NOMO-1 treated with dmso at 0.1 percent for 144 hours (cell line): Measurements from ENCODE around the gene SLC17A8.
A peak's percentile ranks its signal among the peaks of the same experiment; 100 is the strongest.
"Not testable (repeated sequence)": the region's sequence is repeated elsewhere in the genome, so short reads cannot be mapped to it uniquely, and the experiment has no call there.

Source experiments
- DNase-seq: peaks from one replicate; lab custom pipeline; 2025; ENCODE audit not compliant: unreplicated experiment; lab: John Stamatoyannopoulos, UW

The SLC17A8 gene

DNA sequence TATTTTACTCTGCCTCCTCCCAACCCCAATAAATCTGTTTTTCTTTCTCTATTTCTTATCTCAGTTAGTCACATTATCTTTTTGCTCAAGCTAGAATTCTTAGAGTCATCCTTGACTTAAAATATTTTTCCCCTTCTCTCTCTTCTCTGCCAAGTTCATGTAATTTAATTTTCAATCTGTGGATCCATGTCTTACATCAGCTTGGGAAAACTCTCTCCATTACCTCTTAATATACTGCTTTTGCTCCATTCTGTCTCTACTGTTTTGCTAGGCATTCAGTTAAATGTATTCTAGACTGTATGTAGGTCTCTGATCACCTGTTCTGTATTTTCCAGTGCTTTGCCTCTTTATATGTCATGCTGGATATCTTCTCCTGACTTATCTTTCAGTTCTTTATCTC is 65.8 kb downstream of the SLC17A8 start:
- no peak for DNase-seq

DNA sequence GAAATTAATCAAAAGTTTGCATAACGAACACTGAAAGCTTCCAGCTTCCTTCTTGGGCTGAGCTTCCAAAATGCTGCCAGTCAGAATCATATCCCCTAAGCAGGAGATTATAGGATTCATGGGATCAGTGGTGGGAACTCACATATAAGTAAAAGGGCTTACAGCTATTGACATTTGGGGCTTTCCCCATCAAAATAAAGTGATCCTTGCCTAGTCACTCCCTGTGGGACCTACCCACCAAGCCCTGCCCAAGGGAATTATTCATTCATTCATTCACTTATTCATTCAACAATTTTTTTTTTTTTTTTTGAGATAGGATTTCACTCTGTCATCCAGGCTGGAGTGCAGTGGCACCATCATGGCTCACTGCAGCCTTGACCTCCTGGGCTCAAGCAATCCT is 69.3 kb downstream of the SLC17A8 start:
- no peak for DNase-seq

DNA sequence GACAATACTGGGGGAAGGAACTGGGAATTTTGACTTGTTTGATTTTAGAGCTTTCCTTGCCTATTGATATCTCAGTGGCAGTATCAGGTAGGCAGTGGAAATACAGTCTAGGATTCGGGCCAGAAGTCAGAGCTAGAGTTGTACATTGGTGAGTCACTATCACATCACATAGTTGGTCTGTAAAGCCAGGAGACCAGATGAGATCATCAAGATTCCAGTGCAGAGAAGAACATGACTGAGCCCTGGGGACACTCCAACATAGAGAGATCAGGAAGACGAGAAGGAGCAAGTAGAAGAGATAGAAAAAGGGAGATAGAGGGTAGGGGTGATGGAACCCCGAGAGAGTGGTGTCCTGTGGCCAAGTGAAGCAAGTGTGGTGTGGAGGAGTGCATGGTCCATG is 70.2 kb downstream of the SLC17A8 start:
- no peak for DNase-seq

DNA sequence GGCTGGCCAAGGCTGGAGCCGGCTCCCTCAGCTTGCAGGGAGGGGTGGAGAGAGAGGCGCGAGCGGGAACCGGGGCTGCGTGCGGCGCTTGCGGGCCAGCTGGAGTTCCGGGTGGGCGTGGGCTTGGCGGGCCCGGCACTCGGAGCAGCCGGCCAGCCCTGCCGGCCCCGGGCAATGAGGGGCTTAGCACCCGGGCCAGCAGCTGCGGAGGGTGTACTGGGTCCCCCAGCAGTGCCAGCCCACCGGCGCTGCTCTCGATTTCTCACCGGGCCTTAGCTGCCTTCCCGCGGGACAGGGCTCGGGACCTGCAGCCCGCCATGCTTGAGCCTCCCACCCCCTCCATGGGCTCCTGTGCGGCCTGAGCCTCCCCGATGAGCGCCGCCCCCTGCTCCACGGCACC is 73.4 kb downstream of the SLC17A8 start:
- DNase-seq, result not testable (repeated sequence)

DNA sequence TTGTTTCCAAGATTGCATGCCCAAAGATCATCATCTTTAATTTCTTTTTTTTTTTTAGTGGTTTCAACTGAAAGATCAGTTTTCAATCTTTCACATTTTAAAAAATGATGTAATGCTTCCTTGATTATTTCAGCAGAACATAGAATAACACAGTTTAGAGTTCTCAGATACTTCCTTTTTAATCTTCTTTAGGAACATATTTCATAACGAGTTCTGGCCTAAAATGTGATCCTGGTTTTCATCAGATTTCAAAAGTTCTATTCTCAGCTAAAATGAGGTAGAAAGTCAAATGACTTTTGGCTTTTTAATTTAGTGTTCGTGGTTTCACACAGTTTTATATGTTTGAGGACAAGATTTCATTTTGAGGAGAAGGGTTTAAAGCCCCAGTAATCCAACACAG is 76.8 kb downstream of the SLC17A8 start:
- DNase-seq, result no peak

DNA sequence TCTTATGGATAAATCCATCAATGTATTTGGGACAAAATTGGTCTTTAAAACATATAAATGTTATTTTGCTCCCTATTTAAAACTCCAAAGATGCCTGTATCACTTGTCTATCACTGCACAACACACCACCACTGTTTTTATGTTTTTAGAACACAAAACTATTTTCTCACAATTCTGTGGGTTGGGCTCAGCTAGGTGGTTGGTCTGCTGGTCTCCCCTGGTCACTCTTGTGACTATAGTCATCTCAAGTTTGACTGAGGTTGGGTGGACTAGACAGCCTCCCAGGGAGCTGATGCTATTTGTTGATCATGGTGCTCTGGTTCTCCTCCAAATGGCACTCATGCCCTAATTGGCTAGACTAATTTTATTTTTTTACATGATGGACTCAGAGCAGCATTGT is 77.3 kb downstream of the SLC17A8 start:
- DNase-seq, result no peak

DNA sequence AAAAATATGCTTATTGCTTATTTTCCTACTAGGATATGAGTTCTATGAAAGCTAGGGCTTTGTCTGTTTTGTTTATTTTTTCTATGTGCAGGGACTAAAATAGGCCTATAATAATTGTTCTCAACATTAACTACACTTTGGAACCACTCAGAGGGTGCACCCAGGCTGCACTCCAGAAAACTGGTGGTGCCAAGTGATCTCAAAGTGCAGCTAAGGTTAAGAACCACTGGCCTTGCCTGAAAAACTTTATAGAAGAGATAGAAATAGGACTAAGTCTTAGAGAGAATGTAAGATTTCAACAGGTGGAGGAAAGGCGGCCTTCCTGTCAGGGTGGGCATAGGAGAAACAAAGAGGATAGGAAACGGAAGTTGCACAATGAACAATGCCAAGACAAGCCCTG is 79.1 kb downstream of the SLC17A8 start:
- DNase-seq, result no peak

DNA sequence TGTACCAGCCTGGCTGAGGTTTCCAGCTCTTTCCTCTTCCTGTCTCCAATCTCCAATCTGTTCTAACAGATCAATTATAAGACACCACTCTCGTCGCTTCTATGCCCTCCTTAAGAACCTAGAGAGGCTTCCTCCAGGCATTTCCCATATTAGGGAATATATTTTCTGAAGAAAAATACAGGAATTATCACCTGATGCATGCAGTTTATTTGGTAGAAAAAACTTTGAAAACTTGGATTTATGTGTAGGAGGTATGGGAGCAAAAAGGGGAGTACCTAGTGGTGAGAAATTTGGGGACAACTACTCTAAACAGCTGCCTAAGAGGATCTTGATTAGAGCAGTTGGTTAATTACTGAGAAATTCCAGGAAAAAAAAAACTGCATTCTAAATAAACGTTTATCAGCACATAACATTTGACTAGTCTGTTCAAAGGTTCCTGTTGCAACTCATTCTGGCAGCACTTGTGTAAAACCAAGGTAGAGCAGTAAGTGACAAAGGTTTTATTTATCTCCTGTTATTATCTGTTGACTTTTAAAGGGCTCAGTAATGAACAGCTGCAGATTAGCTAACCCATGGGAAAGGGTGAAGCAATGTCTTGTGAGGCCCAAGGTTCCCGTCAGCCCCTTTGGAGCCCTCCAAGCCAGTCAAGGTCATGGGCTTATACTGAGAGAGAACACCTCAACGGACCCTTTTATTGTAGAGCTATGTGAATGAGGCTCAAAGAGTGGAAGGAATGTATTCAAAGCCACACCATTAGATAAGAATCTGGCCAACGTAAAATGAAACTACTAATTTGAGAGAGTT is 80.4 kb downstream of the SLC17A8 start:
- DNase-seq, result no peak

DNA sequence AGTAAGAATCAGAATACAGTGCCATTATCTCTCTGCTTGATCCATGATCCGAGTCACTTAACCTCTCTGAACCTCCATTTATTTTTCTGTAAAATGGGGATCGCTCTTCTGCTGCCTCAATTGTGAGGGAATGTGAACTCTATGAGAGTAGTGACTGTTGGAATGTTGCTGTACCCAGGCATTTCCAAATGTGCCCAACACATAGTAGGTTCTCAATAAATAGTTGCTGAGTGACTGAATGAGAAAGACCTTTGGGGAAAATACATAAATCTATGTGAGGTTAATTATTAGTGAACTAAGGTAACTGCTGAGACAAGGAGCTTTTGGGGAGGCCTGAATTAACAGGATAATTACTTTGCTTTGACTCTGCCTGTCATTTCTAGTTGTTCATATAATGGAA is 82.9 kb downstream of the SLC17A8 start:
- no peak for DNase-seq

DNA sequence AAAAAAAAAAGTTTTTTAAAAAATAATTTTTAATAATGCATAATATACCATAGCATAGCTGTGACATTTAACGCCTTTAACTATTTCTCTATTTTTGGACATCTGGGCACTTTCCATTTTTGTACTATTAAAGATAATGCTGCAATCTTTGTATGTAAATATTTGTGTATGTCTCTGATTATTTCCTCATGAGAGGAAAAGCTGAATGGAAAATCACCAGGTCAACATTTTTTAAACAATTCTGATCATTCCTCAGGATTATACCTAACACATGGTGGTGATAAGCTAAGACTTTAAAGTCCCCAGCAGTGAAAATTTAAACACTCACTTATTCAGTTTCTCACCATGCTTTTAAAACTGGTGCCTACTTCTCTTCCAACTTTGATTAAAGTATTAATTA is 85.5 kb downstream of the SLC17A8 start:
- no peak for DNase-seq

DNA sequence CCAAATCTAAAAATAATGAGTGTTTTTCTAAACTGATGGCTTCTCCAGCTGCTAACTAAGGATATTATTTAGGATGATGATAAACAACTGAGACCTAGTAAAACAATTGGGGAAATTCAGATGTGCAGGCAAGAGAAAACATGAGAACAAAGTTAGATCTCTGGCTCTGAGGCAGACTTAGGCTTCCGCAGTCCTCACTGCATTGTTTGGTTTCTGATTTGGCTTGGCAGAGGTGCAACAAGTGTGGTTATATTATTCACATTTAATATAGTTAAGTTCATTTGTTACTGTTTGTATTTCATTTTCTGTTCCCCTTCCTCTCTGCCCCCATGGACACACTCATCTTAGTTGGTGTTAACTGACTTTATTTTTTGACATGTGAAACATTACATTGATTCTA is 86.6 kb downstream of the SLC17A8 start:
- DNase-seq, result no peak

DNA sequence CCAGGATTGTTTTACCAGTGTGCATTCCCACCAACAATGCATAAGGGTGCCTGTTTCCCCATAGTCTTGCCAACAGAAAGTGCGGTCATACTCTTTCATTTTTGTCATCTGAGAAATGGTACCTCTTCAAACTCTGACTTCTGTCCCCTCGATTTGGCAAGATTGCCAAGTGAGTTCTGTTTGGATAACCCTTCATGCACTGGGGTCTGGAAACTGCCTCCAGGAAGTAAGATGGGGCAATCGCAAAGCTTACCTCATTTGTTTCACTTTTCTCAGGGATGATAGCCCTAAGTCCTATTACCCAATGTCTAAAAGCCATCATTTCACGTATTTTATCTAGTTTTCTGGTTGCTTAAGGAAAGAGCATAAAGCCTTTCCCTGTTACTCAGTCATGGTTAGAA is 88.2 kb downstream of the SLC17A8 start:
- DNase-seq, result peak; percentile 20

DNA sequence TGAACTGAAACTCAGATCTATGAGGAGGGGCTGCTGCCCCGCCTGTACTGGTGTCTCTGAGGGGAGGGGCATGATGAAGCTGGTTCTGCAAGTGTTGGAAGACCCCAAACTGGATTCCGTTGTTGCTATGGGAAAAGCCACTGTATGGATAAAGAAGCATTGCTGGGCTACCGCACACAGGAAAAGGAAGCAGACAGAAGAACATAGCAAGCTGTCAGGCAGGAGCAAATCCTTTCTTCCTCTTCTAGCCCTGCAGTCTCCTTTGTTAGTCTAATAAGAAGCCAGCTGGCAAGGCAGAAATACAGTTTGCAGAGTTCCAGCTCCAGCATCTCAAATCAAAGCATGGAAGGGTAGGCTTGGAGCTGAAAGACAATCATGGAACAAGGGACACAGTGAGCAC is 90.5 kb downstream of the SLC17A8 start:
- no peak for DNase-seq

DNA sequence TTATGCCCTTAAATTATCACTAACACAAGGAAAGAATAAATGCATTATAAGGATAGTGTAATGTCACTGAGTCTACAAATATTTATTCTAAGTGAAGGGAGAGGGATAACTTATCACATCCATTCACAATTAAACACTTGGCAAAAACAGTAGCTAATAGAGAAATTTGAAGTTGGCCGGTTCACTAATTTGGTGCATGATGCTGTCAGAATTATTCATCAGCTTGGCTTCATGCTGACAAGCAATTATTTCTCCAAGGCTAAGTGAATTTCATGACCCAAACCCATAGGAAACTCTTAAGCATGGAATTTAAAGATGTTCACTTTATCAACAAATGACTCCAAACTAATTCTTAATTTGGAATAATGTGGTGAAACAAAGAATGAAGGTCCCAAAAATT is 91.8 kb downstream of the SLC17A8 start:
- DNase-seq, result no peak

DNA sequence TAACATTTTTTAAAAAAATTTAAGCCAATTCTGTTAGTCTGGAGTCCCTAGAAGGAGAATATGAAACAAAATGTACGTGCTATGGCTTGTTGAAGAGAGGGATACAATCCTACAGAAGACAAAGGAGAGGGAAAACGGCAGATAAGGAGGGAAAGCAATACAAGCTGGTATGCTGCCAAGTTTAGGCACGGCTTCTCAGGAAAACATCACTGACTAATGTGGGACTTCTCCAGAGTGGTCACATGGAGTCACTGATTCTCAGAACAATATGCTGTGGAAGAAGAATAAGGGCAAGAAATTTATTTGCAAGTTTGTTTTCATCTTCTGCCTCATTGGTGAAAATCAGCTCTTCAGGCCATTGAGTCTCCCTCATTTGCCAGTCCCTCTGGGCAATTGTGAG is 93.9 kb downstream of the SLC17A8 start:
- DNase-seq, result no peak

DNA sequence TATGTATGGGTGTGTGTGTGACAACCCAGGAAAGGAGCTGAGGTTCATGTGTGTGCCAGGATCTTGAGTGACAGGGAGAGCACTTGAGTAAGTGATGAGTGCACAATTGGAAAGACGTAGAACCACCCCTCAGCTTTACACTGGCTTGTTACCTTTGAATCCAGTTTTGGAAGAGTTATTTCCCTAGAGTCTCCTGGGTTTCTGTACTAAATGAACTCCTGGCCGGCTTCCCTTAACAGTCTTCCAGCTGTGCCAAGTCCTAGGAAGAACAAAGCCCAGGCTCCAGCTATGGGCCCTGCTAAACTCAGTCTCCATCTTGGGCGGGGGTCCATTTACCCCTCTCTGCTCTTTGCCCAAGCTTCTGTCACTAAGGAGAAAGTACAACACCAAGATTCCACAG is 97.1 kb downstream of the SLC17A8 start:
- DNase-seq, result no peak

DNA sequence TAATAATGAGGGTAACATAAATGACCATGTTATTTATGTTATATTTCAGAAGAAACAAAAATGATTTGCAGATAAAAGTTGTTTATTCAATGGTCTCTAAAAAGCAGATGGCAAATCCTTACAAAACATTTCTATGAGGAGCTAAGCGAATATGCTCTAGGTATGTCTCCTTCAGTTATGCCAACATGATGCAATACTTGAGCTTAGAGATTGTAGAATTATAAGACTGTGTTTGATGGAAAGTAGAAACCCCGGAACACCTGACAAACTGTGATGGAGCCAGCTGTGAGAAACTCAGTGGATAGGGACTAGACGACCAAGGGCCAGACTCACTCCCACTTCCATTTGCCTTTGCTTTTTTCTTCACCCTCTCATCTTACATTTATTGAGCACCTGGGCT is 99.0 kb downstream of the SLC17A8 start:
- no peak for DNase-seq

DNA sequence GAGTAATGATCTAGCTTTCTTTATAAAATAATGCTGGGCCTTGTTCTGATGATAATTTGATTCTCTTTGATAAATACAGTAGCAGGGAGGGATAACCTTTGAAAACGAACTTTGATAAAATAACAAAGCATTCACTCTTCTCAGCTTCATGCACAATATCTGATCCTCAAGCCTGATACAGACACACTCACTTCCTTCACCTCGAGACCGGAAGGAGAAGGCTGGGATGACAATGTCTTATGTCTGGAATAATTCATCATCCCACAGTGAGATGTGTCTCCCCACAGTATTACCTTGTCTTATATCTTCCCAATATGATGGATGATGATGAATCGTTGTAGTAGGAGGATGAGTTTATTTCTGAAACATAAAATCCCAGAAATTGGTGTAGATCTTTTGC is 101.3 kb downstream of the SLC17A8 start:
- DNase-seq, result no peak

DNA sequence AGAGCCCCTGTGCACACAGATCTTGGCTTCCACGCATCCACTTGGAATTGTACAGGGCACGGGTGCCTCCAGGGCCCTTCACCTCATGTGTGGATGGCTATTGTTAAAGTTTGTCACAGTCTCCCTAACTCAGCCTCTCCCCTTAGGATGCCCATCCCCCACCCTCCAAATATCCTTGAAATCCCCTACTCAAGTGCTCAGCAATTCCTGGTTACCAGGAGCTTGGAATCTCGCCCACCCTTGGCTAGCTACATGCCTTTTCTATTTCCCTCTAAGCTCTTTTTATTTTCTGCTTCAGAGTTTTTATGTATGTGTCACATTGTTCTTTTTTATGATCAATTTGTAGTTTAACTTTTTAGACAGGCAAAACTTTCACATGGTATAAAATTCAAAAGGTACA is 103.8 kb downstream of the SLC17A8 start:
- DNase-seq, result no peak

DNA sequence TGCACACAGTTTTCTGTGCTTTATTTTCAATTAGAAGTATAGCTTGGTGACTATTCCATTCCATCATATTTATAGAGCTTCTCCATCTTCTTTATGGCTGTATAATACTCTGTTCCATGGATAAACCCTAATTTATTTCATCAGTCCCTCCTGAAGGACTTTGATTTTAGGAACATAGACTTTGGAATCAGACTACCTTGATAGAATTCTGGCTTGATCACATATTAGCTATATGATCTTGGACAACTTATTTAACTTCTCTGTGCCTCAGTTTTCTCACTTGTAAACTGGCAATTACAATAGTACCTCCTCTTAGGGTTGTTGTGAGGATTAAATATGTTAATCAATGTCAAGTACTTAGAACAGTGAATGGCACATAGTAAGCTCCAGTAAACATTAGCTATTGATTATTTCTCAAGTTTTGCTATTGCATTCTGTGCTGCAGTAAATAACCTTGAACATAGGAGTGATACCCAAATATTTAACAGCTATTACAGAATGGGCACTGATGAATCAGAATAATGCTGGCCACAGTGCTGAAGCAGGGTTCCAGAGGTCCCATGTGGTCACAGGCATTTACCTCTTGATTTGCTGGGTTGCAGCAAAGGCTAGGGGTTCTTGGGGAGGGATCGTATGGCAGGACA is 104.6 kb downstream of the SLC17A8 start:
- DNase-seq, result no peak

DNA sequence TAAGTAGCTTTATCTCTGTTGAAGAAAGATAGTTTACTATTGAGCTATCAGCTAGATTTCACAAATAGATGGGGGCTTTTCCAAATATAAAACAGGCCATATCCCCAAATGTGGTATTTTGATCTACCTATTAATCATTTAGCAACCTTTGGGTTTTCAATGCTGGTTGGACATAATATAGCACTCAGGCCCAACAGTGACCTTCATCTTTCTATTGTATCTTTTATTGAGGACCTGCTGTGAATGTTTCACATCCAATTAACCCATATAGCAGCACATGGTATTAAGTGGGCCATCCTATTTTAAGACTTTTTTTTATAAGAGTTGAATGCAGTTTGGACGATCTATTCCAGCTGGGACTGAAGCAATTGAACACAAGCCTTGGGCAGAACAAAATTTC is 106.8 kb downstream of the SLC17A8 start:
- no peak for DNase-seq

DNA sequence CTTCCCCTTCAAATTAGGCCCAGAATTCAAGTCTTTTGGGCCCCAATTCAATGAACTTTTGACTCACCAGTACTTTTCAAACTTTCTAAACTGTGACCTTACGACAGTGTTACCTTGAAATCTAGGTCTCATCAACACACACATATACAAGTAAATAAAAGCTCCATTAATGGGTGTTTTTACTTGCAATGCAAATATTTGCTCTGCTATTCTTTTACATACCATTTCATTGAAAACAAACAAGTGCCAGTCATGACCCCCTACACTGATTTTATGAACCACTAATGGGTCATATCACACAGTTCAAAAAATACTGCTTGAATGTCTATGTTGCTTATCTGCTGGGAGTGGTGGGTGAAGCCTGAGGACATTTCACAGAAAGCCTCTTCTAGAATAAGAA is 107.7 kb downstream of the SLC17A8 start:
- no peak for DNase-seq

DNA sequence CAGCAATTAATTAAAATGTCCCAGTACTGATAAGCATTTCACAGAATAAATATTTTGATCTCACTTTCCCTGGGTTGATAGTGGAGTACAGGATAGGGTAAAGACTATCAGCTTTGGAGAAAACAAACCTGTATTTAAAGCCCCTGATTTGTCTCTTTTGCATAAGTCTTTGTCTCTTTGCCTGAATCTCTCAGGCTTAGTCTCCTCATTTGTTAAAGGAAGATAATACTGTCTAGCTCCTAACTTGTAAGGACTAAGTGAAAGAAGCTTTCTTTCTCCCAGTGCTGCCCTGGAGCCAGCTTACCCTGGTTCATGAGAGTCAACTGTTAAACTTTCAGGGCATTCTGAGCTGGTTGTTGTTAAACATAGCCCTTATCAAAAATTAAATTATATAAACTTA is 111.3 kb downstream of the SLC17A8 start:
- no peak for DNase-seq
